Activated CD8-positive, alpha-beta memory T cell treated with anti-CD3 and anti-CD28 coated beads for 48 hours (primary cell): ENCODE data around the gene KPNA3.
"Not testable (repeated sequence)": the region's sequence is repeated elsewhere in the genome, so short reads cannot be mapped to it uniquely, and the experiment has no call there.

Source experiments
- DNase-seq, 3 experiments: peaks; one replicate each; pipeline ENCODE4 v3.0.0-alpha.2; 2020; ENCODE audit warnings: low read depth in 2 of 3, low spot score in 2 of 3

KPNA3 gene

DNA sequence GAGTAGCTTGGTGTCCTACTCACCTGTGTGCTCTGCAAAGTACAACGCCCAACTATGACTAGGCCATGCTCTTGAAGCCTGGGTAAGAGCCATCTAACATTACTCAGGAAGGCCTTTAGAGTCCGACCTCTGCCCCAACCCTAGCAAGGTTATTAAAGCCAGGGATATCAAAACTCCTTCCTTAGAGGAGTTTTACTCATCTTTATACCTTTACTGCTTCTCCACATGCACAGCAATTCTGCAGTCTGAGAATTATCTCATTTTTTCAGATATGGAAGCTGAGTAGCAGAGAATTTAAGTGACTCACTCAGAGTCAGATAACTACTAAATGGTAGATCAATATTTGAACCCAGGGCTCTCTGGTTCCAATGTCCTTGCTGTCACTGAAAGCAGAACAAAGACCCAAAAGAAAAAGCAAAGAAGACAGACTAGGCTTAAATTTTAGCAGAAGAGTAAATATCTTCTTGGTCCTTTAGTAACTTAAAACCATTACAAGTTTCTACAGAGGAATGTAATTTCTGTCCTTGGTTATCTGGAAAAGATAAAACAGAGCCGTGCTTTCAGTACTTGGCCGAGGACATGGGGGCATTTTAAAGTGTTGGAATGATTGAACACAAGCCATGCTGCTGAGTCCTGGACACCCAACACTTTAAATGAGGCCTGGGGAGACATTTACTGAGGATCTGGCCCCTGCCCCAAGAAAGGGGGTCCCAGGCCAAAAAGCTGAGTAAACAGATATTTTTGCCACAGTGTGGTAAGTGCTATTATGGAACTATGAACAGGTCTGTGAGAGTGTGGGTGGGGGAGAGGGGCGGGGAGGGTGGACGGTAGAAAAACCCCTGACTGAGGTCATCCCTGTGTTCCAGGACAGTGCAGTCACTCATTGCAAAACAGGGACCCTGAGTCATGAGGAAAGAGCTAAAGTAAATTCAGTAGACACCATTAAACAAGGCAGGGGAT is 18.4 kb upstream of the KPNA3 start:
- no peak for DNase-seq

DNA sequence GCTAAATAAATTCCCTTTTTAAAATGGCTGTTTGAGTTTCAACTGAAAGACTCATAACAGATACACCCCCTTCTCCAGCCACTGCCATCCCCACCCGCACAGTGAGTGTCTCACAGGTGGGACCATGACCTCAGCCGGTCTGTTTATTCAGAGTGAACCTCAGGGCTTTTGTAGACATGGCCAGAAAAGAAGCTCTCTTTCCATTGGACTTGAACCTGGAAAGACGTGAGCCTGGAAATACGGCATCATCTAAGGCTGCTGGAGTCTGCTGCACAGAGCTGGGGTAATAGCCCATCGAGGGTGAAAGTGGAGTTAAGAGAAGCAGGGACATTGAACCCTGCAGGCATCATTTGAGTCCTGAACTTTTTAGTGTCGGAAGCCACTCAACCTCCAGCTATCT is 15.2 kb upstream of the KPNA3 start:
- no peak for DNase-seq

DNA sequence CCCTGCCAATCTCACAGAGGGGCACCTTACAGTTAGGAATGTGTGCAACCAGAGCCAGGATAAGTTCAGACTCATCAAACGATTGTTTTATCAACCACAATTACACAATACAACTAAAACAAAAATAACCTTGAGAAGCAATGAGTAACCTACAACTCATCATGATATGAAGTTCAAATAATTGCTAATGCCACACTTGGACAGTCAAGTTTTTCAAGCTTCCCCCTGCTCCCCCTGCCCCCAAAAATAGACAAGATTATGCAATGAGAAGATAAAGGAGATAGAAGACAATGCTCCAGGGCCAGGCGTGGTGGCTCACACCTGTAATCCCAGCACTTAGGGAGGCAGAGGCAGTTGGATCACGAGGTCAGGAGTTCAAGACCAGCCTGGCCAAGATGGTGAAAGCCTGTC is 13.6 kb upstream of the KPNA3 start:
- no peak for DNase-seq

DNA sequence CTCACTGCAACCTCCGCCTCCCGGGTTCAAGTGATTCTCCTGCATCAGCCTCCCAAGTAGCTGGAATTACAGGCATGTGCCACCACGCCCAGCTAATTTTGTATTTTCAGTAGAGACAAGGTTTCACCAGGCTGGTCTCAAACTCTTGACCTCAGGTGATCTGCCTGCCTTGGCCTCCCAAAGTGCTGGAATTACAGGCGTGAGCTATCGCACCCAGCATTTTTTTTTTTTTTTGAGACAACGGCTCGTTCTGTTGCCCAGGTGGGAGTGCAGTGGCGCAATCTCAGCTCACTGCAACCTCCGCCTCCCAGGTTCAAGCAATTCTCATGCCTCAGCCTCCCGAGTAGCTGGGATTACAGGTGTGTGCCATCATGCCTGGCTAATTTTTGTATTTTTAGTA is 10.6 kb upstream of the KPNA3 start:
- not testable (repeated sequence) for DNase-seq

DNA sequence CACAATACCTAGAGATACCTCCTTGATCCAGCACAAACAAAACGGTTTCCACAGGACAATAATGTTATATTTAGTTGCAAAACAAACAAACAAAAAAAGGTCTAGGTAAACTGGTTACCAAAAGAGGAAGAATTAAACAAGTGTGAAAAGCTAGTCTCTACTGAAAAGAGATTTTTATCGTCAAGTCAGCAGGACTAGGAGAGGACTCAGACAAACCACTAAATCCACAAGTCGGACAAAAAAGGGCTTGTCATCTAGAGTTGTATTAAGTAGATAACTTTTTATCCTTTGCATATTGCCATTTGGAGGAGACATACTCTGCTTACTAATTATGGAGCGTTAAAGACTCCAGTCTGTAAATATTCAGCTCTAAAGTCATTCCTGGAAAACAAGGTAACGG is 9.9 kb upstream of the KPNA3 start:
- no peak for DNase-seq

DNA sequence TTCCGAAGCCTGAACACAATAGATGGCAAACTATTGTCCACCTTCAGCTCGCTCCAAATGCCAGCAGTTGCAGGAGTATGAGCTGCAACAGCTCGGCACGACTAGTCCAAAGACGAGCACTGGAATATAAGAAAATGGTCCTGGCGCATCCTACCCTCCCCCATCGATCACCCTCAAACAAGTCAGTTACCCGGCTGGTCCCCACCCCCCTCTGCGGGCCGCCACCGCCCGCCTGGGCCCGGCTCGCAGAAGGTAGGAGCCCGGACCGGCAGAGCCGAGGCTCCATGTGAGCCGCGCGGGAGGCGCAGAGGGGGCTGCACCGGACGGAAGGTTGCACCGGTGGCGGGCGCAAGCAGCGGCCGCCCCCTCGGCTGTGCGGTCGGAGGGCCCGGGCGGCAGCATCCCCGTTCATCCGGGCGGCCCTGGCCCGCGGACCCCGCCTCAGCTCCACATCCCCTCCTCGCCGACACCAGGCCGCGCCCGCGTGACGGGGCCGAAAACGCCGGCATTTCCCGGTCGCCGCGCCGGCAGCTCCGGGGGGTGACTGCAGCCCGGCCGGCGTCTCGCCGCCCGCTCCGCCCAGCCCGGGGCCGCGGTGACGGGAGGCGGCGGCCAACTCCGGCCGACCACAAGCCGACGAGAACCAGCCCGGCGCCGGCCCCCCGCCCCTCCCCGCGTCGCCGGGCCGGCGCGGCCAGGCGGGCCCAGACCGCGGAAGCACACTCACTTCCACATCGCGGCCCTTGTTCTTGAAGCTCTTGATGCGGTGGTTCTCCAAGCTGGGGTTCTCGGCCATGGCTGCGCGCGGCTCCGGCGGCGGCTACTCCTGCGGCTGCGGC is 552 bp downstream of the KPNA3 start:
- peak; percentile 9 to 27 (median 23) for DNase-seq

DNA sequence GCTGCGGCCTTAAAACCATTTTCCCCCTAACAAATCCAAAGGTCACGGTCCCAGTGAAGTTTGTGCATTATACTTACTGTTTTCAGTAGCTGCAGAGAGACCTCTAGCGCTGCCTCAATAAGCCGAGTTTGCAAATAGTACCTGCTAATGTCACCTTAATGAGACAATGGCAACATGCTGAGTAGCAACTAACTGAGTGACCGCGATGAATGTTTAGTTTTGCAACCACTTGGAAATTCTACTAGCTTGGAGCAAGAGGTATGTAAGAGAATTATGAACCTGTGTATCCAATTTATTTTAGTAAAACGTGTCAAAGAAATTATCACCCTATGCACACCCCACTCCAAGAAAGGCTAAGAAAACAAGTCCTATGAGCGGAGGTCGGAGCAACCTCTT is 1.2 kb downstream of the KPNA3 start:
- DNase-seq, result no peak

DNA sequence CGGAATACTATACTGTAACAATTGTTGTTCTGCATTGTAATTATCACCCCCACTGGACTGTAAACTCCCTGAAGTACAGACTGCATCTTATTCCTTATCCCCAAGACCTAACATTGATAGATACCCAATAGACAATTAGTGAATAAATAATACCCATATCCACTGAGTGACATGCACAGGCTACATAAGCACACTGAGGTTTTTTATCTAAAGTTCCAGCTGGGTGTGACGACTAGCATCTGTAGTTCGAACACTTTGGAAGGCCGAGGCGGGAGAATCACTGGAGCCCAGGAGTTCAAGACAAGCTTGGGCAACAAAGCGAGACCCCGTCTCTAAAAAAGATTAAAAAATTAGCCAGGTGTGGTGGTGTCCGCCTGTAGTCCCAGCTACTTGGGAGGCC is 2.5 kb downstream of the KPNA3 start:
- no peak for DNase-seq

DNA sequence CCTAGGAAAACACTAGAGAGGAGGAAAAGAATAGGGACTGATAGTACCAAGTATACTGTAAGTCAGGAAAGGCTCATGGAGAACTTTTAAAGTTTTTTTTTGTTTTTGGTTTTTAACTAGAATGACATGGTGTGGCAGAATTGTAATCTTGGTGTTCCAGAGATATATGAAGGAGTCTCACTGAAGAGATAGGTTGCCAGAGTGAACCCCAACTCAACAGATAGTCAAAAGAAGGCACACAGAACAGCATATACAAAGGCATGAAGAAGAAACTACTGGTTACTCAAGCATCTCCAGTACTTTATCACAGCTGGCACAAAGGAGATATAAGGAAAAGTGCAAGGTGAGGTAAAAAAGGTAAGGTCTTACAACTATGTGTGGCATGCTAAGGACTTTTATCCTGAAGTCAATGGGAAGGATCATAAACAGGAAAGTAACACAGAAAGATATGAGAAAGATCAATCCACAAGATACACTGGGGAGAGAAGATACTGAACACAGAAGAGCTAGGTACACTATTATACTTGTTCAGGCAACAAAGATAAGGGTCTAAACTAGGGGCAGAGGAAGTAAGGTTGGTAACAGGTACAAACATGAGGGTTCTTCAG is 6.0 kb downstream of the KPNA3 start:
- no peak for DNase-seq

DNA sequence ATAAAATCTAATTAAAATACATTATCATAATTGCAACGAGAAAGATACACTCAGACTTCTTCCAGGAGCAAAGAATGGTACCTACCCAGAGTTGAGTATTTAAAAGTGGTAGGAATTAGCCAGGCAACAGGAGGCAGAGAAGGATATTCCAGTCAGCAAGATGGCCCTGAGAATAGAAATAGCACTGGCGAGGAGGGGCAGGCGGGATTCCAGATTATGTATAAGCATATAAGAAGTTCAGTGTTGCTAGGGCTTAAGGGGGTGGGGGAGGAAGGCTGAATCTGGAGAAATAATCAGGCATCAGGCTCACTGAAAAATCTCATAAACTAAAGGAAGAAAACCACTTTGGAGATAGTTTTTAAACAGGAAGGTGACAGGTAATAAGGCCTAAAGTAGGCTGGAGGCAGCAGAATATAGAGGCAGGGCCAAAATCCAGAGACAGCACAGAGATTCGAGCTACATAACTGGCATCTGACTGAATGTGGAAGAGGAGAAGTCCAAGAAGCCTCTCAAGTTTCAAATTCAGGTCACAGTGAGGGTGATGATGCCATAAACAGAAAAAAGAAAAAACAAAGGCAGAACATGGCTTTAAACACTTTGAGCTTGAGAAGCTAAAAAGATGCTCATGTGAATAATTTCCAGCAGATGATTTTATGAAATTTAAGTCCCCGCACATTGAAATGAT is 7.5 kb downstream of the KPNA3 start:
- no peak for DNase-seq

DNA sequence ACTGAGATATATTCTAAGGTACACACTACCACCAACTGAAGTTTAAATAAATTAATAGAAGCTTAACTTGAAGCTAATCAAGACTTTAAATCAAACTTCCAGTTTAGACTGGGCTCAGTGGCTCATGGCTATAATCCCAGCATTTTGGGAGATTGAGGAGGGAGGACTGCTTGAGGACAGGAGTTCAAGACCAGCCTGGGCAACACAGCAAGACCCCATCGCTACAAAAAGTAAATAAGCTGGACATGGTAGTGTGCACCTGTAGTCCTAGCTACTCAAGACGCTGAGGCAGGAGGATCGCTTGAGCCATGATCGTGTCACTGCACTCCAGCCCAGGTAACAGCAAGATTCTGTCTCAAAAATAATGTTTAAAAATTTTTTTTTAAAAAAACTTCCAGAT is 8.6 kb downstream of the KPNA3 start:
- no peak for DNase-seq

DNA sequence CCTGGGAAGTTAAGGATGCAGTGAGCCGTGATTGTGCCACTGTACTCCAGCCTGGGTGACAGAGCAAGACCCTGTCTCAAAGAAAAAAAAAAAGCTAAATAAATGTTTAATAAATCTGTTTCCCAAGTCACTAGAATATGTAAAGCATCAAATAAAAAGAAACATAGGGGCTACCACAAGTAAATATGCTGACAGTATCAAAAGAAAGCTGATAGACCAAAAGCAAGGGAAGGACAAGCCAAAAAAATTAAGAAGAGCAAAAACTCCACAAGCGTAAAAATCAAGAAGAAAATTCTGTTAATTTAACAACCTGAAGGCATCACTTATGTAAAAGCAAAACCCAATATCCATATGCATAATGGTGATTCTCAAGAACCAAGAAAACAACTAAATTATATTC is 9.7 kb downstream of the KPNA3 start:
- no peak for DNase-seq

DNA sequence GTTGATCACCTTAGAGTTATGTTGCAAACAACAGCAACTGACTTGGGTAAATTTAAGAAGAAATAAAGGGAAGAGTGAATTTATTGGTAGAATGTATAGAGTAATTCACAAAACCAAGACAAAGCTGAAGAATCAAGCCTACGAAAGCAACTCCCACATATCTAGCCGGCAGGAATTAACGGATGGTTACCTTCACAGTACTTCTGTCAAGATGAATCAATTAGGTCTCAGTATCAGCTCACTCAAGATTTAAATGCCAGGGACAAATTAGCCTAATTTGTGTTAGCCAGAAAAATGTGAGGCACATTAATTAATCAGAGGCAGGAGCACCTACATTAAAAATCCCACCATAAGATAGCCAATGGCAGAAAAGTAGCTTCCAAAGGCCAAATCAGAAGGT is 10.7 kb downstream of the KPNA3 start:
- DNase-seq, result no peak

DNA sequence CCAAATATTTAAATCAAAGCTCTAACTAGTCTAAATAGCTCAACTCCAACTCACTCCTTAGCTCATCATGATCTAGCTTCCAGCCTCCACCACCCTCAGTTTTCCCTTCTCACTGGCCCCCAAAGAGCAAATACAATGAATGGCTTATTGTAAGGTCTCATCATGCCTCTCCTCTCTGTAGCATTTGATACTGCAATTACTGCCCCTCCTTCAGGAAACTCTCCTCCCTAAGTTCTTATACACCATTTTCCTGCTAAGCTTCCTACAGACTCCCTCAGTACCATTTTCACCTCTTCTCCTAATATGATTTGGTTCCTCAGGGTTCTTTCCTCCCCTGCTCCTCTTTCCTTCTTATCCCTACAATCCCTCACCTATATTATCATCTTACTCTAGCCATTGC is 12.8 kb downstream of the KPNA3 start:
- DNase-seq, result no peak

DNA sequence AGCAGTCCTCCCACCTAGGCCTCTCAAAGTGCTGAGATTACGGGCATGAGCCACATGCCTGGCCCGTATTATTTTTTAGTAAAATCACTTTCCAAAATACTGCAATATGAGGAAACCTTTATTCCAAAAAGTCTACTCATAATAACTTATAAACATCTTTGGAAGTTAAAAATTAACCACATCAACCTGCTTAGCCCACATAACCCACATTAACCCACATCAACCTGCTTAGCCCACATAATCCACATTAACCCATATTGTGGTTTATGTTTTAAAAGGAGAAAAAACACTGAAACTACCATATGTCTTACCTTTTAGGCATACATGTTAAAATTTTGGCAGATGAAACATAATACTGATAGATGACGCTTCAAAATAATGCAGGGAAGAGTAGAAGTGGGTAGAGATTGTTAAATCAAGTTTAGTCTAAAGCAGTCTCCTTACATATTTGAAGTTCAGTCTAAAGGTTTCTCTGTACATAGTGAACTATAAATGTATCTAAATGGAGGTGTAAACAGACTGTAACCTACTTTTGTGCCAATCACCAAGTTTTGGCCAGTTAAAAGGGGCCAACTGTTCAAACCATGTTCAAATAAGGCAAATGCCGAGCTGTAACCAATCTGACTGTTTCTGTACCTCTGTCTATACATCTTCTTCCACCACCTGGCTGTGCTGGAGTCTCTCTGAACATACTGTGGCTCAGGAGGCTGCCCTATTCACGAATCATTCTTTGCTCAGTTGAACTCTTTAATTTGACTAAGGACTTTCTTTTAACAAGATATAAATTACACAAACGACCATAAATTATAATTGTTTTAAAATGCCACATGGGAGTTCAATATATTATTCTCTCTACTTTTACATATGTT is 14.5 kb downstream of the KPNA3 start:
- DNase-seq, result no peak

DNA sequence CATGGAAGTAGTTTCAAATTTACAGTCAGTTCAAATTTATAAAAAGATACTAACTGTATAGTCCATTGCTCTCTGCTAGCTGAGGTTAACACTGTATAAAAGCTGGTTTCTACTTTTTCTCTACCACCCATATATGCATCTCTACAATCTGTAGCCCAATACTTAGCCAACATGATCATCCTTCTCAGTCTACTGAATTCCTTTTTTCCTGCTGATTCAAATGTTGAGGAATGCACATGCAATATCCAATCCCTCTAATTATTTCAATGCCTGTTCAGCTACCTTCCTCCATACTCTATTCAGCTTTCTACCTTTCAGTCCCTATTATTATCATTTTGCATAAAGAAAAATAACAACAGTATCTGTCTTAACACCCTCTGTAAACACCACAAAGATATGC is 15.6 kb downstream of the KPNA3 start:
- DNase-seq, result no peak

DNA sequence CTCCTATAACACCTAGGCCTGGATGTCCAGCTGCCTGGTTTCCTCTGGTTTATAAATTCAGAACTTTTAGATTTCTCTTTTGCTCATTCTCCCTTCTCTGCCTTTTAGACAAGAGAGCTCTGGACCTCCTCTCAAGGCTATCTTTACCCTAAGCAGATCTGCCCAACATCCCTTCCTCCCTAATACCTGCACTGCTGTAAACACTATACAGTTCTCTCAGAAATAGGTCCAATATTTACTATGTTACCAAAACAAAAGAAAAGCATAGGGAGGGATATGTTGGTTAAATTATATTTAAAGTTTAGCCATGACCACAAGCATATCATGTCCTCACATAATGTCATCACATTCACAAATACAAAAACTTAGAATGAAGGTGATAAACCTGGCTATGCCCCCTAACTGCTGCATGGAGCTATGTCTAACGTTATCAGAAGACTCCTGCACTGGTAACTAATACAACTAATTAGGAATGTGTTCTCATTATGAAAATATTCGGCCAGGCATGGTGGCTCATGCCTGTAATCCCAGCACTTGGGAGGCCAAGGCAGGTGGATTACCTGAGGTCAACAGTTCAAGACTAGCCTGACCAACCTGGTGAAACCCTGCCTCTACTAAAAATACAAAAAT is 18.0 kb downstream of the KPNA3 start:
- no peak for DNase-seq

DNA sequence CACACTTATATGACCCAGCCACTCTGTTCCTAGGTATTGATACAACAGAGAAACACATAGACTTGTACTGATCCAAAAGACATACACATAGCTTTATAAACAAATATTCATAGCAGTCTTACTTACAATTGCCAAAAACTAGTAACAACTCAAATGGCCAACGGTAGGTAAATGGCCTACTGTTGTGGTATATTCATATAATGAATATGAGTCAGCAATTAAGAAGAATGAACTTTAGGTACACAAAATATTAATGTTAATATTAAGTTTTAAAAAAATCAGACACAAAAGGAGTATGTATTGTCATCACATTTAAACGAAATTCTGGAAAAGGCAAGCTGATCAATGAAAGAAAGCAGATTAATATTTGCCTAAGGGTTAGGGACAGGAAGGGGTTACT is 19.7 kb downstream of the KPNA3 start:
- DNase-seq, result no peak

DNA sequence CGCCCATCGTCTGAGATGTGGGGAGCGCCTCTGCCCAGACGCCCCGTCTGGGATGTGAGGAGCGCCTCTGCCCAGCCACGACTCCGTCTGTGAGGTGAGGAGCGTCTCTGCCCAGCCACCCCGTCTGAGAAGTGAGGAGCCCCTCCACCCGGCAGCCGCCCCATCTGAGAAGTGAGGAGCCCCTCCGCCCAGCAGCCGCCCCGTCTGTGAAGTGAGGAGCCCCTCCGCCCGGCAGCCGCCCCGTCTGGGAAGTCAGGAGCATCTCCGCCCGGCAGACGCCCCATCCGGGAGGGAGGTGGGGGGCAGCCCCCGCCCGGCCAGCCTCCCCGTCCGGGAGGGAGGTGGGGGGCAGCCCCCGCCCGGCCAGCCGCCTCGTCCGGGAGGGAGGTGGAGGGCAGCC is 30.7 kb downstream of the KPNA3 start:
- not testable (repeated sequence) for DNase-seq

DNA sequence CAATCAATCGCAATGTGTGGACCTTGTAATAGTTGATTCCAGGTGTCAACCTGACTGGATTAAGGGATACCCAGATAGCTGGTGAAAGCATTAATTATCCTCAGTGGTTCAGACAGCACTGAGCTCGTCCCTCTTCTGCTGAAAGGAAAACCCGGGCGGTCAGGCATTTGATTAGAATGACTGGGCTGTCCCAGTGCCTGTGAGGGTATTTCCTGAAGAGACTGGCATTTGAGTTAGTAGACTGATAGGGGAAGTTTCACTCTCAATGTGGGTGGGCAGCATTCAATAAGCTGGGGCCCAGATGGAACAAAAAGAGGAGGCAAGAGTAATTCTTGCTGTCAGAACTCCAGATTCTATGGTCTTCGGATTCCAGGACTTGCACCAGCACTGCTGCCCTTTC is 31.9 kb downstream of the KPNA3 start:
- peak in 1 of 3 experiments; percentile 2 for DNase-seq
